HL-60/S4 (cell line): ENCODE results near the gene TSHZ3.

Experiments
- in situ Hi-C: fragments of 300-500 bp; cut with MboI; formaldehyde crosslinking; loops from 2 replicates; pipeline ENCODE4 v1.14.3; 2022; ENCODE audit warnings: low sequenced_read_pairs

The TSHZ3 gene

GRCh38 chr19:31349160-31349881, at the start of gene TSHZ3:
TSS of gene TSHZ3 (minus strand) at chr19:31349436. CDS start at chr19:31349219, 217 bp downstream.
- in situ Hi-C loops: no loop called here

- in situ Hi-C loops: no loop called here
Observed at GRCh38 chr19:31397308-31397707, 48.1 kb upstream of the TSHZ3 start.

GRCh38 chr19:31392464-31392863, 43.2 kb upstream of the TSHZ3 start:
- in situ Hi-C loops: no loop called here

- in situ Hi-C loops: no loop called here
Observed at GRCh38 chr19:31391518-31391917, 42.3 kb upstream of the TSHZ3 start.

GRCh38 chr19:31390711-31391110, 41.5 kb upstream of the TSHZ3 start:
- in situ Hi-C loops: no loop called here

- in situ Hi-C loops: no loop called here
Observed at GRCh38 chr19:31389874-31390273, 40.6 kb upstream of the TSHZ3 start.

GRCh38 chr19:31387717-31388301, 38.6 kb upstream of the TSHZ3 start:
- in situ Hi-C loops: no loop called here

- in situ Hi-C loops: no loop called here
Observed at GRCh38 chr19:31386806-31387205, 37.6 kb upstream of the TSHZ3 start.

- in situ Hi-C loops: no loop called here
Observed at GRCh38 chr19:31385744-31386143, 36.5 kb upstream of the TSHZ3 start.

- in situ Hi-C loops: no loop called here
Observed at GRCh38 chr19:31383553-31383952, 34.3 kb upstream of the TSHZ3 start.

- in situ Hi-C loops: no loop called here
Observed at GRCh38 chr19:31380854-31381253, 31.6 kb upstream of the TSHZ3 start.

- in situ Hi-C loops: no loop called here
Observed at GRCh38 chr19:31378404-31378803, 29.2 kb upstream of the TSHZ3 start.

GRCh38 chr19:31377736-31378135, 28.5 kb upstream of the TSHZ3 start:
- in situ Hi-C loops: no loop called here

- in situ Hi-C loops: loop anchor here (25.0 kb wide), 1 partner anchor 585 kb away; no protein-coding TSS in a partner anchor
Observed at GRCh38 chr19:31372246-31372781, 23.1 kb upstream of the TSHZ3 start.

- in situ Hi-C loops: loop anchor here (25.0 kb wide), 1 partner anchor 583 kb away; no protein-coding TSS in a partner anchor
Observed at GRCh38 chr19:31370216-31370615, 21.0 kb upstream of the TSHZ3 start.

- in situ Hi-C loops: loop anchor here (25.0 kb wide), 1 partner anchor 578 kb away; no protein-coding TSS in a partner anchor
Observed at GRCh38 chr19:31364963-31365362, 15.7 kb upstream of the TSHZ3 start.

GRCh38 chr19:31361728-31362127, 12.5 kb upstream of the TSHZ3 start:
- in situ Hi-C loops: loop anchor here (25.0 kb wide), 1 partner anchor 574 kb away; no protein-coding TSS in a partner anchor

GRCh38 chr19:31357315-31357673, 8.1 kb upstream of the TSHZ3 start:
- in situ Hi-C loops: loop anchor here (25.0 kb wide), 1 partner anchor 570 kb away; no protein-coding TSS in a partner anchor

GRCh38 chr19:31356587-31357314, 7.5 kb upstream of the TSHZ3 start:
- in situ Hi-C loops: loop anchor here (25.0 kb wide), 1 partner anchor 569 kb away; no protein-coding TSS in a partner anchor

- in situ Hi-C loops: loop anchor here (25.0 kb wide), 1 partner anchor 568 kb away; no protein-coding TSS in a partner anchor
Observed at GRCh38 chr19:31355665-31356289, 6.5 kb upstream of the TSHZ3 start.
